CD1c-positive myeloid dendritic cell (primary cell): ENCODE data around the gene CSN3.
"Not testable (repeated sequence)": the region's sequence is repeated elsewhere in the genome, so short reads cannot be mapped to it uniquely, and the experiment has no call there.

Experiments used
- DNase-seq: peaks from one replicate; pipeline ENCODE4 v3.0.0-alpha.2; 2016; ENCODE audit errors: extremely low spot score

Gene CSN3

GRCh38 chr4:70242297-70242696 lies at the start of gene CSN3:
Gene CSN3, plus strand, starts transcription at chr4:70242597. Its CDS starts 2,223 bp downstream, at chr4:70244820.
- DNase-seq: not testable (repeated sequence)

GRCh38 chr4:70192895-70193294 lies 49.5 kb upstream of the CSN3 start:
- no peak for DNase-seq

- DNase-seq: no peak
Measured at GRCh38 chr4:70195425-70195824, 47.0 kb upstream of the CSN3 start, which contains the start of gene ODAM. Gene ODAM, plus strand, starts transcription at chr4:70195725. Its CDS starts 819 bp downstream, at chr4:70196544.

GRCh38 chr4:70196857-70197256 lies 45.5 kb upstream of the CSN3 start:
- no peak for DNase-seq

- DNase-seq: no peak
Measured at GRCh38 chr4:70197842-70198241, 44.6 kb upstream of the CSN3 start.

GRCh38 chr4:70203601-70204000 lies 38.8 kb upstream of the CSN3 start:
- DNase-seq: no peak

- not testable (repeated sequence) for DNase-seq
Measured at GRCh38 chr4:70212752-70213151, 29.6 kb upstream of the CSN3 start.

GRCh38 chr4:70216109-70216508 lies 26.3 kb upstream of the CSN3 start:
- DNase-seq: not testable (repeated sequence)

GRCh38 chr4:70216550-70216949 lies 25.8 kb upstream of the CSN3 start:
- DNase-seq: not testable (repeated sequence)

GRCh38 chr4:70221389-70221788 lies 21.0 kb upstream of the CSN3 start:
- DNase-seq: not testable (repeated sequence)

GRCh38 chr4:70221818-70222217 lies 20.6 kb upstream of the CSN3 start:
- not testable (repeated sequence) for DNase-seq

GRCh38 chr4:70225824-70226223 lies 16.6 kb upstream of the CSN3 start, which contains the start of gene FDCSP:
Gene FDCSP, plus strand, starts transcription at chr4:70226124. Its CDS starts 5,071 bp downstream, at chr4:70231195.
- no peak for DNase-seq

- no peak for DNase-seq
Measured at GRCh38 chr4:70236125-70236524, 6.3 kb upstream of the CSN3 start.

- no peak for DNase-seq
Measured at GRCh38 chr4:70239131-70239883, 3.1 kb upstream of the CSN3 start.

- DNase-seq: no peak
Measured at GRCh38 chr4:70239884-70240591, 2.4 kb upstream of the CSN3 start.

GRCh38 chr4:70243091-70243490 lies 694 bp downstream of the CSN3 start:
- DNase-seq: no peak

- no peak for DNase-seq
Measured at GRCh38 chr4:70251250-70251944, 9.0 kb downstream of the CSN3 start.

GRCh38 chr4:70251945-70252277 lies 9.5 kb downstream of the CSN3 start:
- DNase-seq: no peak

GRCh38 chr4:70269674-70270073 lies 27.3 kb downstream of the CSN3 start:
- DNase-seq: no peak

GRCh38 chr4:70277121-70277520 lies 34.7 kb downstream of the CSN3 start:
- no peak for DNase-seq

- DNase-seq: no peak
Measured at GRCh38 chr4:70280567-70280966, 38.2 kb downstream of the CSN3 start.

GRCh38 chr4:70288651-70289050 lies 46.3 kb downstream of the CSN3 start:
- DNase-seq: no peak
